Mucosa of stomach (tissue), 1 donor: ENCODE data around the gene SV2C.

Experiments used
- H3K27me3 ChIP-seq: one replicate; pipeline ENCODE4 v1.7.0; 2013; ENCODE audit warnings: mild to moderate bottlenecking, low read length; ENCODE audit not compliant: control insufficient read depth, insufficient read depth
- H3K36me3 ChIP-seq: one replicate; pipeline ENCODE4 v1.7.0; 2013; ENCODE audit warnings: low read length; ENCODE audit not compliant: control insufficient read depth, insufficient read depth
- H3K4me1 ChIP-seq: one replicate; pipeline ENCODE4 v1.7.0; 2013; ENCODE audit warnings: mild to moderate bottlenecking, low read length; ENCODE audit not compliant: control insufficient read depth, insufficient read depth
- H3K4me3 ChIP-seq: one replicate; pipeline ENCODE4 v1.7.0; 2013; ENCODE audit warnings: low read length
- H3K9ac ChIP-seq: one replicate; pipeline ENCODE4 v1.7.0; 2013; ENCODE audit warnings: mild to moderate bottlenecking, low read length, moderate library complexity
- H3K9me3 ChIP-seq: one replicate; pipeline ENCODE4 v1.7.0; 2013; ENCODE audit warnings: mild to moderate bottlenecking, low read length, moderate library complexity; ENCODE audit not compliant: control insufficient read depth
- donor health status: Pancreatic carcinoma.

SV2C gene

GRCh38 chr5:76371960-76372322 is 288.8 kb downstream of the SV2C start:
- Histone ChIP-seq H3K9ac (no peak overlapping the region), H3K36me3 (no peaks in the 10 kb centered on the region), H3K9me3 (no peaks in the 10 kb centered on the region), H3K27me3 (no peaks in the 10 kb centered on the region), H3K4me3 (no peak overlapping the region), H3K4me1 (peaks cover 6% of the 10 kb centered on the region)

GRCh38 chr5:76372323-76373054 is 289.3 kb downstream of the SV2C start:
- Histone ChIP-seq H3K36me3 (no peaks in the 10 kb centered on the region), H3K4me1 (peaks cover 6% of the 10 kb centered on the region), H3K27me3 (no peaks in the 10 kb centered on the region), H3K4me3 (no peak overlapping the region), H3K9ac (no peak overlapping the region), H3K9me3 (no peaks in the 10 kb centered on the region)

GRCh38 chr5:76376148-76376865 is 293.1 kb downstream of the SV2C start:
- peaks cover 6% of the 10 kb centered on the region for H3K4me1 ChIP-seq
- H3K36me3 ChIP-seq: no peaks in the 10 kb centered on the region
- no peak overlapping the region for H3K9ac ChIP-seq
- no peak overlapping the region for H3K4me3 ChIP-seq
- no peaks in the 10 kb centered on the region for H3K27me3 ChIP-seq
- H3K9me3 ChIP-seq: no peaks in the 10 kb centered on the region

GRCh38 chr5:76376866-76377230 is 293.7 kb downstream of the SV2C start:
- Histone ChIP-seq H3K9ac (no peak overlapping the region), H3K9me3 (no peaks in the 10 kb centered on the region), H3K36me3 (no peaks in the 10 kb centered on the region), H3K4me1 (peaks cover 6% of the 10 kb centered on the region), H3K27me3 (no peaks in the 10 kb centered on the region), H3K4me3 (no peak overlapping the region)

- no peak overlapping the region for H3K9ac ChIP-seq
- no peaks in the 10 kb centered on the region for H3K9me3 ChIP-seq
- no peaks in the 10 kb centered on the region for H3K4me1 ChIP-seq
- no peak overlapping the region for H3K4me3 ChIP-seq
- H3K27me3 ChIP-seq: no peaks in the 10 kb centered on the region
- H3K36me3 ChIP-seq: no peaks in the 10 kb centered on the region
Observed at GRCh38 chr5:76378355-76378754, 295.2 kb downstream of the SV2C start.

- Histone ChIP-seq H3K36me3 (no peaks in the 10 kb centered on the region), H3K9me3 (no peaks in the 10 kb centered on the region), H3K4me1 (peaks cover 6% of the 10 kb centered on the region), H3K9ac (no peak overlapping the region), H3K27me3 (no peaks in the 10 kb centered on the region), H3K4me3 (no peak overlapping the region)
Observed at GRCh38 chr5:76379316-76379715, 296.1 kb downstream of the SV2C start.

GRCh38 chr5:76379855-76380254 is 296.7 kb downstream of the SV2C start:
- Histone ChIP-seq H3K4me1 (peaks cover 11% of the 10 kb centered on the region), H3K9ac (no peak overlapping the region), H3K4me3 (no peak overlapping the region), H3K27me3 (no peaks in the 10 kb centered on the region), H3K9me3 (no peaks in the 10 kb centered on the region), H3K36me3 (no peaks in the 10 kb centered on the region)

- no peak overlapping the region for H3K9ac ChIP-seq
- H3K36me3 ChIP-seq: no peaks in the 10 kb centered on the region
- H3K4me1 ChIP-seq: peaks cover 13% of the 10 kb centered on the region
- H3K4me3 ChIP-seq: no peak overlapping the region
- no peaks in the 10 kb centered on the region for H3K9me3 ChIP-seq
- no peaks in the 10 kb centered on the region for H3K27me3 ChIP-seq
Observed at GRCh38 chr5:76380346-76381066, 297.3 kb downstream of the SV2C start.

GRCh38 chr5:76383126-76383832 is 300.1 kb downstream of the SV2C start:
- H3K4me1 ChIP-seq: peaks cover 24% of the 10 kb centered on the region
- H3K27me3 ChIP-seq: no peaks in the 10 kb centered on the region
- no peaks in the 10 kb centered on the region for H3K36me3 ChIP-seq
- H3K9me3 ChIP-seq: no peaks in the 10 kb centered on the region
- H3K9ac ChIP-seq: no peak overlapping the region
- no peak overlapping the region for H3K4me3 ChIP-seq

GRCh38 chr5:76384189-76384588 is 301.0 kb downstream of the SV2C start:
- Histone ChIP-seq H3K27me3 (no peaks in the 10 kb centered on the region), H3K9me3 (no peaks in the 10 kb centered on the region), H3K9ac (no peak overlapping the region), H3K36me3 (no peaks in the 10 kb centered on the region), H3K4me3 (no peak overlapping the region), H3K4me1 (peaks cover 24% of the 10 kb centered on the region)

GRCh38 chr5:76384705-76385104 is 301.5 kb downstream of the SV2C start:
- peaks cover 24% of the 10 kb centered on the region for H3K4me1 ChIP-seq
- H3K9ac ChIP-seq: no peak overlapping the region

GRCh38 chr5:76385540-76385939 is 302.4 kb downstream of the SV2C start:
- Histone ChIP-seq H3K4me3 (no peak overlapping the region), H3K4me1 (peaks cover 24% of the 10 kb centered on the region), H3K9me3 (no peaks in the 10 kb centered on the region), H3K27me3 (no peaks in the 10 kb centered on the region), H3K36me3 (no peaks in the 10 kb centered on the region), H3K9ac (no peak overlapping the region)

More at GRCh38 chr5:76384705-76385104, 301.5 kb downstream of the SV2C start:
- no peaks in the 10 kb centered on the region for H3K36me3 ChIP-seq
- H3K27me3 ChIP-seq: no peaks in the 10 kb centered on the region
- no peaks in the 10 kb centered on the region for H3K9me3 ChIP-seq
- H3K4me3 ChIP-seq: no peak overlapping the region
